ENCODE data around the gene SLC5A11.
"Not testable (repeated sequence)": the region's sequence is repeated elsewhere in the genome, so short reads cannot be mapped to it uniquely, and the experiment has no call there.

The SLC5A11 gene

DNA sequence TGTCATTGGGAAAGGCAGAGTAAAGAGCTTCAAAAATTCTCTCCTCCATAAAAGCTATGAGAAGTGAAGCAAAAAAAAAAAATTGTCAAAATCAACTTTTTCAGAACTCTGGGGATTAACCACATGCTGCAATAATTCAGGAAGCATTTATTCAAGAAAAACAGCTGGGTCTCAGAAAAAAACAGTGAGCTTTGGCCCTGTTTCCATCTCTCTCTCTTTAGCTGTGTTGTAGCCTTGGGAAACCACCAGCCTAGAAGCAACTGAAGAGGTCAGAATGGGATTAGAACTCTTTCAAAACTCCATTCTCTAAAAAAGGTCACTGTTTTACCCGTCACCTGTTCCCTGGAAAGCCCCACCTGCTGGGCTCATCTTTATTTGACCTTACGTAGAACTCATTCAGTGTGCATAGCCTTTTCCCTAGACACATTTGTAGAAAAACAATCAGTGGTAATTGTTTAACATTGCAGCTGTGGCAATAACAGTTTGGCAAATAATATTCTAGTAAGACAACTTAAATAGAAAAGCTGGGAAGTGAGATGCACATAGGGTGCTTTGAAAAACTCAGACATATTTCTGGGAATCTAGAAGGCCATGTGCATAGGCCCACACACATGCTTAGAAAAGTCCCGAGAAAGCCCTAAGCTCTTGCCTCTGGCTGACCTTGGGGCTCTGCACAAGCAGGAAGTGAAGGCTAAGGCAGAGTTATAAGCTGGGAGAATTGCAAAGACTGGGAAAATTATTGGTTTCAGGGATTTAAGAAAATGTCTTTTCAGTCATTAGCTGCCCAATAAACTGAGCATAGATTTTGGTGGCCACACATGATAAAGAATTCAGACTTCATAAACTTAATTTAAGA, 18.0 kb downstream of the SLC5A11 start:
- no peak for DNase-seq

DNA sequence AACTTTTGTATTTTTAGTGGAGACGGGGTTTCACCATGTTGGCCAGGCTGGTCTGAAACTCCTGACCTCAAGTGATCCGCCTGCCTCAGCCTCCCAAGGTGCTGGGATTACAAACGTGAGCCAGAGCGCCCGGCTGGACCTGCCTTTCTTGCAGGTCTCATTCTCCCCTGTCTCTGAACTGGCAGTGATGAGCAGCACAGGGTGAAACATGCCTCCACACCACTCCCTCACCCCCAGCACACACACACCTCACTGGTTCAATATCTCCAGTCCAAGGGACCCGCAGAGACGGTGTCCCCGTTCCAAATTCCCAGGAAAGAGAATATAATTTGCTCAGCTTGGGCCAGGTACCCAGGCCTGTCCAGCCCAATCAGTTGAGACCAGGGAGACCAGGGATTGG, 23.3 kb downstream of the SLC5A11 start:
- DNase-seq = no peak

- DNase-seq = no peak
Observed at GRCh38 chr16:24871891-24872290, 26.1 kb downstream of the SLC5A11 start.

DNA sequence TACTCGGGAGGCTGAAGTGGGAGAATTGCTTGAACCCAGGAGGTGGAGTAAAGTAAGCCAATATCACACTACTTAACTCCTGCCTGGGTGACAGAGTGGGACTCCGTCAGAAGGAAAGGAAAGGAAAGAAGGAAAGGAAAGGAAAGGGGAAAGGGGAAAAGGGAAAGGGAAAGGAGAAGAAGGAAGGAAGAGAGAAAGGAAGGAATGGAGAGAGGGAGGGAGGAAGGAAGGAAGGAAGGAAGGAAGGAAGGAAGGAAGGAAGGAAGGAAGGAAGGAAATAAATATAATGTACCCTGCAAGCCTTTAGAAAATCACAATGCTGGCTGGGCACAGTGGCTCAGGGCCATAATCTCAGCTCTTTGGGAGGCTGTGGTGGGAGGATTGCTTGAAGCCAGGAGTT, 27.3 kb downstream of the SLC5A11 start:
- DNase-seq = no peak

- no peak for DNase-seq
Observed at GRCh38 chr16:24875466-24875865, 29.7 kb downstream of the SLC5A11 start.

GRCh38 chr16:24876231-24876630, 30.5 kb downstream of the SLC5A11 start:
- no peak for DNase-seq

DNA sequence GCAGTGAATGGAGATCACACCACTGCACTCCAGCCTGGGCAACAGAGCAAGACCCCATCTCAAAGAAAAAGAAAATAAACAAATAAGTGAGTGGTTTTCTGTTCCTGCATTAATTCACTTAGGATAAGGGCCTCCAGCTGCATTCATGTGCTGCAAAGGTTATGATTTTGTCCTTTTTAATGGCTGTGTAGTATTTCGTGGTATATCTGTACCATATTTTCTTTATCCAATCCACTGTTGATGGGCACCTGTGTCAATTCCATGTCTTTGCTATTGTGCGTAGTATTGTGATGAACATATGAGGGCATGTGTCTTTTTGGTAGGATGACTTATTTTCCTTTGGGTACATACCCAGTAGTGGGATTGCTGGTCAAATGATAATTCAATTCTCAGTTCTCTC, 33.9 kb downstream of the SLC5A11 start:
- DNase-seq = no peak

DNA sequence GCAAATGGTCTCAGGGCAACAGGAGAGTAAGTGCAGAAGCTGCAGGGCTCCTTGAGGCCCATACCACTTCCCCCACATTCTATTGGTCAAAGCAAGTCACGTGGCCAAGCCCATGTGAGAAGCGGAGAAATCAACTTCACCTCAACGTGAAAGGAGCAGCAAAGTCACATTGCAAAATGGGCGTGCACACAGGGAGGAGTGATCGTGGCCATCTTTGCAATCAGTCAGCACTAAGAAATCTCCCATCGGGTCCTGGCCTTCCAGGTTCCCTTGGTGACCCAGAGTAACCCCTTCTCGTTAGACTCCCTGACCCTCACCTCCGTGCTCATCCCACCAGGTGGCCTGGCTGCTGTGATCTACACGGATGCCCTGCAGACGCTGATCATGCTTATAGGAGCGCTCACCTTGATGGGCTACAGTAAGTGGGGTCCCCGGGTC, 38.0 kb downstream of the SLC5A11 start:
- no peak for DNase-seq

DNA sequence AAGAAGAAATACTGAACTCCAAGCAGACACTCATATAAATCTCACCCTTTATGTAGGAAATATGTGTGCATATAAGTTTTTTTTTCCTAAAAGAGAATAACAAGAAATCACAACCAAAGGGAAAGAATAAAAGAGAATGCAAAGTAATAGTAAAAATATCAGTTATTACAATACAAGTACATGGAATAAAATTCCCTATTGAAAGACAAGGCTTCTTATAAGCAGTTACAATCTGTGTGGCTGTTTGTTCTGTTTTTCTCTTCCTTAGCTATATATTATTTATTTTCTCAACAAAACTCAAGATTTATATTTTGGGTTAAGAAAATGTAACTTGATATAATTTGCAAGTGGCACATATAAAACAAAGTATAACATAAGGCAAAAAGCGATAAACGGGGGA, 41.7 kb downstream of the SLC5A11 start:
- no peak for DNase-seq

DNA sequence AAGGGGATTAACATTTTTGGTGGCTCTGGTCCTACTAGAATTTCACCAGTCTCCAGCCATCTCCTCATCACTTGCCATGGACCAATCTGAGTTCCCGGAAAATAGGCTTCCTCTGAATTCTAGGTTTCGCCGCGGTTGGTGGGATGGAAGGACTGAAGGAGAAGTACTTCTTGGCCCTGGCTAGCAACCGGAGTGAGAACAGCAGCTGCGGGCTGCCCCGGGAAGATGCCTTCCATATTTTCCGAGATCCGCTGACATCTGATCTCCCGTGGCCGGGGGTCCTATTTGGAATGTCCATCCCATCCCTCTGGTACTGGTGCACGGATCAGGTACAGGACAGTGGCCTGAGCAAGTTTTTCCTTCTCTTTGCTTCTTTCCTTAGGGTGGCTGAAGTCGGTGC, 45.0 kb downstream of the SLC5A11 start:
- DNase-seq = no peak

- DNase-seq = no peak
Observed at GRCh38 chr16:24896439-24896838, 50.7 kb downstream of the SLC5A11 start.

- DNase-seq = not testable (repeated sequence)
Observed at GRCh38 chr16:24897522-24897921, 51.8 kb downstream of the SLC5A11 start.

- DNase-seq = no peak
Observed at GRCh38 chr16:24900230-24900629, 54.5 kb downstream of the SLC5A11 start.

- DNase-seq = no peak
Observed at GRCh38 chr16:24906199-24906808, 60.5 kb downstream of the SLC5A11 start.

- no peak for DNase-seq
Observed at GRCh38 chr16:24906901-24907300, 61.1 kb downstream of the SLC5A11 start.

GRCh38 chr16:24908716-24909115, 63.0 kb downstream of the SLC5A11 start:
- DNase-seq = no peak

GRCh38 chr16:24909856-24910255, 64.1 kb downstream of the SLC5A11 start:
- no peak for DNase-seq

GRCh38 chr16:24915019-24915418, 69.3 kb downstream of the SLC5A11 start:
- DNase-seq = no peak

DNA sequence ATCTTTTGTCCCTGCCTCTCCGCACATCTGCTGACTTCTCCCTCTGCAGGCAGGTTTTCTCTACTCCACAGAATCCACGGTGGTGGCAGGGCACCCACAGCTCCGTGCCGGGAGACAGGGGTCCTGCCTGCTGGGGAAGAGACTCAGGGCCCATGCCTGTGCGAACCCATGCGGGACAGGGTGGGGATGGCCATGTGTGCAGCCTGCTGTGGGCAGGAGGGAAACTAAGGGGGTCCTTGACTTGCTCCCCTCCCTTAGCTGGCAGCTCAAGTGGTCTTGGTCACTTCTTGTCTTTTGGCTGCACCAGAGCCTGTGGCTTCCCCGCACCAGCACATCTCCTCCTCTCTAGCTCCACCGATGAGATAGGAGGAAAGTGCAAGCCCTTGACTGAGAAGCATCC, 69.8 kb downstream of the SLC5A11 start:
- DNase-seq = no peak

DNA sequence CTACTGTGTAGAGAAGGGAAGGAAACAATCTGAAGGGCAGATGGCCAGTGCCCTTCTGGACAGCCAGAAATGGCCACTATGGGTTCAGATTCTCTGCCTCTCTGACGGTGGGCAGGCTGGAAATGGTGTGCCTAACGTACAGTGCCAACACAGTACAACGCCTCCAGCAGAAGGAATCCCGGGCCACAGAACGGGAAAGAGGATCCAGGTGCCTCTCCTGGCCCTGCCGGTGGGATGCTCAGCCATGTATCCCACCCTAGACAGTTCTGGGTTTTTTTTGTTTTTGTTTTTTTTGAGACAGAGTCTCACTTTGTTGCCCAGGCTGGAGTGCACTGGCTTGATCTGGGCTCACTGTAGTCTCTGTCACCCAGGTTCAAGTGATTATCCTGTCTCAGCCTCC, 71.5 kb downstream of the SLC5A11 start:
- no peak for DNase-seq

GRCh38 chr16:24917891-24918290, 72.1 kb downstream of the SLC5A11 start:
- DNase-seq = no peak

DNA sequence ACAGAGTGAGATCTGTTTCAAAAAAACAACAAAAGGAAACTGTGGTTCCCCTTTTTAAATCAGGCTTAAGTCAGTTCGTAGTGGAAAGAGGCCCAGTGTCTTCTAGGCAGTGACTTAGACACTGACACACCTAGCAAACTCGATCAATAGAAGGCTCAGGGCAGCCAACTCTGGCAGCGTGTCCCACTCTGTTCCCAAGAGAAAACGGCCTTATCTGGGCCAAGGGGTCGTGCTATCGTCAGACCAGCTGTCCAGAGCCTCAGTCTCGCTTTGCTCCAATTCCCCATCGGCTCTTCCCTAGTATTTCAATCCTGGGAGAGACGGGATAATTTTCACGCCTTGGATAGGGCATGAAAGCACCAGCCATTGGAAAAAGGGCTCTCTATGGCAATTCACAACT, 72.9 kb downstream of the SLC5A11 start:
- no peak for DNase-seq

GRCh38 chr16:24919536-24919935, 73.8 kb downstream of the SLC5A11 start:
- DNase-seq = no peak

DNA sequence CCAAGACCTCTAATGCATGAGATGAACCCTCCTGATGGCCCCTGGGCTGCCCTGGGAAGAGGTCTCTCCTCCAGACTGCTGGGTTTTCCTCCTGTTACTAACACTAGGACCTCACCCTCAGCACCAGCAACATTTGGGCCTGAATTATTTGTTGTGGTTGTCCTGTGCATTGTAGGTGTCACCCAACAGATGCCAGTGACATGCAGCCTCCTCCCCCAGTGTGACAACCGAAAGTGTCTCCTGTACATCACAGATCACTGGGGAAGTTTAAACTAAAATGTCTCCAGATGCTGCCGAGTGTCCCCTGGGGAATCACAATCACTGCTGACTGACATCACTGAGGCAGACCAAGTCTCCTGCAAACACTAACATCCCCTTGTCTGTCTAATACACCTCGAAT, 74.8 kb downstream of the SLC5A11 start:
- DNase-seq = no peak

- no peak for DNase-seq
Observed at GRCh38 chr16:24921229-24921628, 75.5 kb downstream of the SLC5A11 start.

All from NCI-H748 treated with DMSO at 0.1 percent for 48 hours (cell line).